CD4-positive, alpha-beta T cell treated with Interleukin-15 for 1 hour (primary cell): ENCODE results near the gene EIF2AK3.
A peak's percentile ranks its signal among the peaks of the same experiment; 100 is the strongest.
"Not testable (repeated sequence)": the region's sequence is repeated elsewhere in the genome, so short reads cannot be mapped to it uniquely, and the experiment has no call there.

Source experiments
- DNase-seq: peaks from one replicate; pipeline ENCODE4 v3.0.0-alpha.2; 2020

EIF2AK3 gene

DNA sequence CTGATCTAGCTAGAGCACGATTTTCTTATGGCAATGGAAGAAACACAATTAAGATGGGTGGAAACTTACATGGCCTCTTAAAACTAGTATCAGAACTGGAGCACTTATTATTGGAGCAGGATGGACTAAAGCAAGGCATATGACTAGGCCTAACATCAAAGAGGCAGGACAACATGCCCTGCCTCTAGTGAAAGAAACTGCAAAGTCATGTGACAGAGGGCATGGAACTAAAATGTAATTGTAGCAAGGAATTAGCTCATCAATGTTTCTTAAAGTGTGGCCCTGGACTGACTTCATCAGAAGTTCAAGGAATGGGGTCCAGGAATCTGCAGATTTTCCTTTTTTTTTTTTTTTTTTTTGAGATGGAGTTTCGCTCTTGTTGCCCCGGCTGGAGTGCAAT, 5.3 kb upstream of the EIF2AK3 start:
- DNase-seq, result no peak

DNA sequence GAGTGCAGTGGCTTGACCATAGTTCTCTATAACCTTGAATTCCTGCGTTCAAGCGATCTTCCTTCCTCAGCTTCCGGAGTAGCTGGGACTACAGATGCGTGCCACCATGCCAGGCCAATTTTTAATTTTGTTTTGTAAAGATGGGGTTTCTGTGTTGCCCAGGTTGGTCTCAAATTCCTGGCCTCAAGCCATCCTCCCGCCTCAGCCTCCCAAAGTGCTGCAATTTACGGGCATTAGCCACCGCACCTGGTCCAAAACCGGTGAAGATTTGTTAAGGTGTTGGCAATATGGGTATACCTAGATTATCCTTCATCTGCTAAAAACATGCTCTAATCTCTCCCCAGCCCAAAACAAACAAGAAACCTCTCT, 1.3 kb upstream of the EIF2AK3 start:
- no peak for DNase-seq

DNA sequence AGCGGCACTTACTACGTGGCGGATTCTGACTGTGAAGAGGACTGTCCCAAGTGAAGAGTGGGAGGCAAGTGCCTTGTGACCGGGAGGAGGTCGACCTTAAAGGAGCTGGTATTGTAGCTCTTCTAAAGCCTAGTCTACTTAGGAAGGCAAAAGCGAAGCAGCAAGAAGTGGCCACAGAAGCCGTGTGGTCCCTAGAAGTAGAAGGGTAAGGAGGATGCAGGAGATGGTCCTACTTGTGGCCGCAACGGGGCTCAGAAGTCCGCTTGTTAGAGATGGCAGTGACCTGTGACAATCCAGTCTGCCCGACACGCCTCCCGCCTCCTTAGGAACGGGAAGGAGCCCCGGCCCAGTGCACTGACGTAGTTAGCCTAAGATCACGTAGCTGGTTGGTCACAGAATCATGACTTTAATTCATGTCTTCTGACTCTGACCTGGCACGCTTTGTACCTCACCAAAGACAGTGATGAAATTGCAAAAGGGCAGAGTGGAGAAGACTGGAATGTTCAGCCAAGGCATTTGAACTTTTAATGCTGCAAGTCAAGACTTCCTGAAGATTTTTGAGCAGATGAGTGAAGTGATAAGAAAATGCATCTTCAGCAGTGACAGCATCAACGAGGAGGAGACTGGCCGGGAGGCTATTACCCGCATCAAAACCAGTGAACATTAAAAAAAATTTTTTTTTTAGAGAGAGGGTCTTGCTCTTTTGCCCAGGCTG, 749 bp upstream of the EIF2AK3 start:
- peak; percentile 91 for DNase-seq

DNA sequence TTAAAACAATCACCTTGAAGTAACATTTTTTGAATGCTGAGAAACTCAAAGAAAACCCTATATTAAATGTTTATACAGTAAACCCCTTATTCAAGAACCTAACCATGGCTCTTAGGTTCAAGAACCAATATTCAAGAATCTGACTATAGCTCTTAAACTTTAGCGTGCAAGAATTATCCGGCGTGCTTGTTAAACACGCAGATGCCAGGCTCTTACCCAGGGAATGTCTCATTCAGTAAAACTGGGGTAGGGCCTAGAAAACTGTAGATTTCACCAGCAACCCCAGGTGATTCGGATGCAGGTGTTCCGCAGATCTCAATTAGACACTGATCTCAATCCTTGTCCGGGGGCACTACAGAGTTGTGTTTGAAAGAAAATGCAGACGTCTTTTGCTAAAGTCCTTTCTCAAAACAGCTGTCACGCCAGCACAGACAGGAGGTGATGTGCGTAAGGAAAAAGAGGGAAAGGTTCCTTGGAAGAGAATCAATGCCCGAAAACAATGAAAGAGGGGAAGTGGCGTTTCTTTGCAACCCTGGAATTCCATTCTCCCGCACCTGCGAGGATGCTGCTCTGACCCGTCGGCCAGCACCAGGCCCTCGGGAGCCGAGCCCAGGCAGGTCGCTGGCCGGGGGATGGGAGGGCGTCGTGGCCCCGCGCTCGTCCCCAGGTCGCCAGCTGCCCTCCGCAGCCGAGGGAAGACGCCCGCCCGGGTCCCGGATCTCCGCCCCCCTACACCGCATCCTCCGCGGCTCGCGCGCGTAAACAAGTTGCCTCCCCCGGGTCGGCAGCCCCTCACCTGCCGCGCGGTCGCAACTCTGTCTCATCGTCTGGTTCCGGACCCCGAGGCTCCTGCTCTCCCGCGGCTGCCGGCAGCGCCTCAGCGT, 851 bp downstream of the EIF2AK3 start:
- DNase-seq, result peak; percentile 56

DNA sequence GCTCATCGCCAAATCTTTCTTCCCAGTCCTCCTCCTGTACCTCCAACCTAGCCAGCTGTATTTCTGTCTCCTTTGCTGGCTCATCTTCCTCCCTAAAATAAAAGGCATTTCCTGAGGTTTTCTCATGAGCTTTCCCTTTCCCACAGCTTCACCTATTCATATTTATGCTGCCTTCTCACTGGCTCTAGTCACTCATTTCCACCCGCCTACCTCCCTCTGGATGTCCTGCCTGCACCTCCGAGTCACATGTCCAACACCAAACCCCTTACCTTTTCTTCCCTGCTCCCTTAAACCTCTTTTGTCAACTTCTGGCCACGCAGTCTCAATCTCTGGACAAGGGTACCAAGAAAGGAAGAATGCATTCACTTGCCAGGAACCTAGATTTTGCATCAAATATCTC, 2.8 kb downstream of the EIF2AK3 start:
- no peak for DNase-seq

DNA sequence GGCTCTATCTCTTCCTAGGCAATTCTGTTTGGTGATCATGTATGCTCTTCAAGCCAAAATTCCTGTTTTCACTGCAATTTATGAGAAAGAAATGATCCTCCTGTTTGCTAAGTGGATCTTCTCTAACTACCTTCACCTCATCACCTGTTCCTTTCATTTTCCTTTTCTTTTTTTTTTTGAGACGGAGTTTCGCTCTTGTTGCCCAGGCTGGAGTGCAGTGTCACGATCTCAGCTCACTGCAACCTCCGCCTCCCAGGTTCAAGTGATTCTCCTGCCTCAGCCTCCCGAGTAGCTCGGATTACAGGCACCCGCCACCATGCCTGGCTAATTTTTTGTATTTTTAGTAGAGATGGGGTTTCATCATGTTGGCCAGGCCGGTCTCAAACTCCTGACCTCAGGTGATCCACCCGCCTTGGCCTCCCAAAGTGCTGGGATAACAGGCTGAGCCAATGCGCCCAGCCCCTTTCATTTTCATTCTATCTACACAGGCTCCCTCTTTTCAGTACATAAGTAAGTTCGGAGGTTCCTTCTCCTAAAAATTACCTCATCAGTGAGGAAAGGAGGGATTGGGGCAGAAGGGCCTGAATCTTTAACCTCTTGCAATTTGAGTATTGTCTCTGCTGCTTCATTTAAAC, 3.3 kb downstream of the EIF2AK3 start:
- DNase-seq, result not testable (repeated sequence)

DNA sequence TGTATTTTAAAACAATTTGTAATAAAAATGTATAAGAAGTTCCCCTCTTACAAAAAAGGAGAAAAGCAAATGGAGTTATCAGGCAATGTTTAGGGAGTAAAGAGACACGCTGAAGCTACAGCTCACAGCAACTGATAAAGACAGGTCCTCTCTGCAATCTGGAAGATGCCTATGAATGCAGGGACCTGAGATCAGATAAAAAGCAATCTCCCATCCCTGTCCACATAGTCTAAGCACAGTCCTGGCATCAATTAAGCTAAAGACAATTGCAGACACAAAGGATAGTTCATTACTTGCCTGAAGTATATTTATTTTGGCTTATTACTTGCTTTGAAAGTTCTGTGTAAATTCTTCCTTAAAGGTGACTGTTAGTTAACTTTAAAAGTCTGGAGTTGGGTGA, 5.0 kb downstream of the EIF2AK3 start:
- no peak for DNase-seq

DNA sequence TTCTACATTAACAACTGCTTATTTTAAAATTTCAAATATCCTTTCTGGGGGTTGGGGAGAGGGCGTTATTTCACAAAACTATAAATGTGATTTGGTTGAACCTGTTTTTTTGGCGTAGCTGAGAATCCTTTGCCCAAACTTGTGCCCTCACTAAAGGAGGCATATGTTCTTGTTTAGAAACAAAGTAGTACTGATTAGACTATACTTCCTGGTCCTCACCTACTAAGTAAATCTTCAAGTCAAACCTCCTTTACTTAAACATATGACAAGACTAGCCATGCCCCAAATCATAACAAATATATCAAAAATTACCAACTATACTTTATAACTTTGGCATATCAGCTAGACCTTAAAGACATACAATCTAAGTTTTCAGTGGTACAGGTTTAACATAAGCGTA, 5.8 kb downstream of the EIF2AK3 start:
- DNase-seq, result no peak

DNA sequence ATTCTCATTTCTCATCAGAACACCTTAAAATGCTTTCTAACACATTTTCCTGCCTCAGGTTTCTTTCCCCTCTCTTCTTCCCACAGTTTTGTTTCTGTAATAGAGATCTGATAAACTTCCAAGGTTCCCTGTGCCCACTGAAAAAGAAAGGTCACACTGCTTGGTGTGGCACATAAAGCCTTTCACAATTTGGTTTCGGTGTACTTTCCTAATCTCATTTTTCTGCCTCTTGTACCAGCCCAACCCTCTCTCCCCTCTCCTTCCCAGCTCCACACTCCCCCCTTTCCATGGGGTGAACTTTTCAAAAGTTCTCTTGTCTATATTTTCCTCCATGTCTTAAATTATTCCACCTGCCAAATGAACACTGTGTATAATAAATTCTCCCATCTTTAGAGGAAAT, 7.2 kb downstream of the EIF2AK3 start:
- no peak for DNase-seq

DNA sequence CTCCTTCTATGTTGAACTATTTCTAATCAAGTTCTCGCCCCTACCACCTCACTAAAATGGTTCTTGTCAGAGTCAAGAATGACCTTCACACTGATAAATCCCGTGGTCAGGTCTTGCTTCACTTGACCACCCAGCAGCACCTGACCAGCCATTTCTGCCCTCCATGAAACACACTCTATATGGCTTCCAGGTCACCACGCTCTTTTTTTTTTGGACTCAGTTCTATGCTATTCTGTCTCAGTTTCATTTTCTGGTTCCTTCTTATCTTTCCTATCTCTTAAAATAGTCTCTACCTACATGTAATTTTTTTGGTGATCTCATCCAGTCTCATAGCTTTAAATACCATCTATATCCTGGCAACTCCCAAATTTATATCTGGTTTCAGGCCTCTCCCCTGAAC, 11.4 kb downstream of the EIF2AK3 start:
- DNase-seq, result no peak

DNA sequence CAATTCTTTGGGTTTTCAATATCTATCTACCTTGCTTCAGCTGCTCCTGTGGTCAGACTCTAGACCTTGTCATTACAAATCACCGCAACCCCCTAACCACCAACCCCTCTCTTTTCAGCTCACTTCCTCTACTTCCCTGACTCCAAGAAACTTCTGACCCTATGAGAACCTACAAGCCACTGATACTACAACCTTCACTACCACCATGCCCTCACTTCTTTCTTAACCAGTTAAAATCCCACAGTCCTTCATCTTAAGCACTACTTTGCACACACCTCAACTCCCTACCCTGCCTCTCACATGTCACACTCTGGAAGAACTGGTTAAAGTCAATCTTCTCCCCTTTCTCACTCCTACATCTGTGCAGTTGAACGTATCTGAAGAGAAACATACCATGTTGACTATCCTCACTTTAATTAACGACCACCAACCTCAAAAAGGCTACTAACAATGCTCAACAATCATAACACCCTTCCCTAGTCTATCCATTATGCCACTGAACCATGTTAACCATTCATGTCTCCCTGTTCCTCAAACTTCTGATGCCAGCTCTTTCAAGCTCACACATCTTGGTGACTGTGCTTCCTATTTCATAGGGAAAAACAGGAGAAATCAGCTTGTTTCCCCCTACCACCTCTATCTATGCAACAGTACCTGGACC, 12.6 kb downstream of the EIF2AK3 start:
- no peak for DNase-seq

DNA sequence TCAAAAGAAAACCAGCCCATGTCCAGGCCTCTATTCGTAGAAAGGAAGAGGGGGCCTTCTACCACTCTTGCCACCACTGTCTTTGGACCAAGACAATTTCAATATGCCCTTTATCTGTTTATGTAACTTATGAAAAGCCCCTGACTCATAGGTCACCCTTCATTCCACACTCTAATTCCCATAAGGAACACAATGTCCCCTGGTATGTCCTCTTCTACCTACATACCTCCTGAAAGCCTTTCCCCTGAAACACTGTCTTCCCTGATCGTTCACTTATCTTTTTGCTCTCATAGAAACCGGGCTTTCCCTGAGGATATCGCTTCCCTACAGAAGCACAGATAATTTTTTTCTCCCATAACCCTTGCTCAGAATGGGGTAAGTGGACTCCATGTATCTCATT, 13.3 kb downstream of the EIF2AK3 start:
- DNase-seq, result no peak

DNA sequence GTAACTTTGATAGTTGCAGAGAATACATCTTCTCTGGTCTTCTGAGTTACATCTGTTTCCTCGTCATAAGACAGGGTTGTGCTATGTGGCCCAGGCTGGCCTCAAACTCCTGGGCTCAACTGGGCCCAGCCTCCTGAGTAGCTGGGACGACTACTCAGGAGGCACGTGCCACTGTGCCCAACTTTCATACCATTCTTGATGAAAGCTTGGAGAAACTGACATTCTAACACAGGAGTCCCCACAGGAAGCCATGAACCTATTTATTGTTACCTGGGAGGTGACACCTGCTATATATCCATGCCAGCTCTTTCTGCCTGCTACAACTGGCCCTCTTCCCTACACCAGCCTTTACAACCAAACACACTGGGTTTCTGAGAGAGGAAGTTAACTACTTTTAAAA, 19.1 kb downstream of the EIF2AK3 start:
- DNase-seq, result no peak

DNA sequence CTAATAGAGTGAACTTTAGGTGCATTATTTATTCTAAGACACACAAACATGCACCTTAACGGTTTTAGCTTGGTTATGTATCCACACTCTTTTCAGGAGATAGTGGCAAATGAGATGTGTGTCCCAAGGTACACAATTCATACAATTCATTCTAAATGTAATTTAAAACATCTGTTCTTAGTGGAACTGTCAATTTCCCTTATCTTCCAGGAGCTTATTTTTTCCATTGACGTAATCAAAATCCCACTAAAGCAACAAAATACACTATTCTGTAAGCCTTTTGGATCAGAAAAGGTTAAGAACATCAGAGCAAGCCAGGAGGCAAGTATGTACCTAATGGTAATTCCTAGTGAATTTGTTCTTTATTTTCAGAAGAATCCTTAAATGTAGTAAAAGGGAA, 19.8 kb downstream of the EIF2AK3 start:
- DNase-seq, result no peak

DNA sequence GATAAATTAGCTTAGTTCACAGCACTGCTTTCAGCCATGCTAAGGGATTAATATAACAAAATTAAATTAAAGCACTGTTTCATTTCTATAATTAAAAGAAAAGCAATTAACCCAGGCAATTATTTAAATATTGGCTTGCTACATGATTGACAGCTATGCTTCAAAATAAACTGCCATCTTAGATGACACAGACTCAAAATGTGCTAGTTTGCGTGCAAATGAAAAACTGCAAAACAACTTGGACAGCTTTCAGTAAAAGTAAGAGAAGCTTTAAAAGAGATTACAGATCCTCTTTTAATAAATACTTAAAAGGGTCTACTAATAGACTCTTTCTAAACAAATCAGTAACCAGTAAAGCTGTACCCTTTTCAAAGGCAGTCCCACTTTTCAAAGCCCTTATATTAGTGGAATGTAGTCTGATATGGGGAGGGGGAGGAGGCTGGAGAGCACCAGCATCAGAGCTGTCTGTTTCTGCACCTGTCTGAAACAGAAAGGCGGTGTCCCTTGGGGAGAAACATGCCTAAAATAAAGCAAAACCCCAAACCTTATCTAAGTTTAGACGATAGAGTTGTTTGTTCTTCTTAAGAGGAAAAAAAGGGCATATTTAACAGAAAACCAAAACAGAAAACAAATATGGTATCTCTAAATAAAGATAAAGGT, 20.8 kb downstream of the EIF2AK3 start:
- peak; percentile 48 for DNase-seq

DNA sequence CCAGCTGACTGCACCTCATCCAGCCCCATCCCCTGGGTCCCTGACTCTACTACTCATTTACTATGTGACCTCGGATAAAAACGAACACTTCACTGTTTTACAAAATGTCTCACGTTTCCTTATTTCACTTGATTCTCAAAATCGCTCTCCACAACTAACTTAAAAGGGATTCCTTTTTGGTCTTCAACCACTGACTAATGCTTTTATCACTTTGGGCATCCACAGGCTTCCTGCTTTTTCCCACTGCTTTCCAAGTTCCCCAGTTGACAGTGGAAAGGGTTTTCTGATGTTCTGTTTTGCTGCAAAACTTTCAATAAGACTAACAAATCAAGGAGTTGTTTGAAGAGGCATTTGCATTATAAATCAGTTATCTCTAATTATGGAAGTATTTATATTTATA, 24.1 kb downstream of the EIF2AK3 start:
- no peak for DNase-seq

DNA sequence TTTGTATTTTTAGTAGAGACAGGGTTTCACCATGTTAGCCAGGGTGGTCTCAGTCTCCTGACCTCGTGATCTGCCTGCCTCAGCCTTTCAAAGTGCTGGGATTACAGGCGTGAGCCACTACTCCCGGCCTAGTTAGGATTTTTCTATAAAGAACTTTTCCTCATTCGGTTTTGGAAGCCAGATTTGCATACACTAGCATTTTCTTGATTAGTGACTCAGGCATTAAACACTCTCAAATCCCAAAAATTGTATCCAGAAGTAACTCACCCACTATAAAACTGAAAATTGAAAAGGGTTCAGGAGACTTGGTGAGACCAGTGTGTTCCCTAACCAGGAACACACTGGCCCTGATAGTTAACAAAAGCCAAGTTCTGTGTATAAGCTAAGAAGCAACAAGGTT, 25.2 kb downstream of the EIF2AK3 start:
- no peak for DNase-seq

DNA sequence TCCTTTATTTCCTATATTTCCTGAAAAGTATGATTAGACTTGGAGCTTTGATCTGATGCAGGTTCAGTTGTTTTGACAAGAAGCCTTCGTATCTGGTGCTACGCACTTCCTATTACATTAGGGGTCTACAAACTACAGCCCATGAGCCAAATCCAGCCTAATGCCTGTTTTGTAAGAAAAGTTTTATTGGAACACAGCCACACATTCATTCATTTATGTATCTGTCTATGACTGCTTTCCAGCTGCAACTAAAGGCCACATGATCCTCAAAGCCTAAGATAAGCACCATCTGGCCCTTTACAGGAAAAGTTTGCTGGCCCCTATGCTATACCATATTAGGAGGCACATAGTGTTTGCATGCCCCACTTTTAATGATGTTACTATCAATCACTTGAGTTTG, 26.0 kb downstream of the EIF2AK3 start:
- DNase-seq, result no peak

DNA sequence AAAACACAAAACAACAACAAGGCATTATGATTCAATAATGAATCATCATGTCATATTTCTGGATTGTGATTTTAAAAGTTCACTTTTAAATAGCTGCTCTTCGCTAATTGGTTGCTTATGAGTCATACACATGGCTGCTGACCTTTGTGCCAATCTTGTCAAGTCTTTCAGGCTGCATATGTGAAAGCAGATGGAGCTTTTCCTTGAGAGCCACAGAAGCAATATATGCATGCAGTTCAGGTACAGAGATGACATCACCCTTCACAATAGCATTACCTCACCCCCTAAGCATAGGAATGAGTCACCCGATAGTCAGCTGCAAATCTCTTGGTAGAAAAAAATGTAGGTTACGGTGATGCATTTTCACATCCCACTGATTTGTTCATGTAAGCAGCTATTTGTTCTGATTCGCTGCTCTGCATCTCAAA, 27.2 kb downstream of the EIF2AK3 start:
- peak; percentile 77 for DNase-seq

DNA sequence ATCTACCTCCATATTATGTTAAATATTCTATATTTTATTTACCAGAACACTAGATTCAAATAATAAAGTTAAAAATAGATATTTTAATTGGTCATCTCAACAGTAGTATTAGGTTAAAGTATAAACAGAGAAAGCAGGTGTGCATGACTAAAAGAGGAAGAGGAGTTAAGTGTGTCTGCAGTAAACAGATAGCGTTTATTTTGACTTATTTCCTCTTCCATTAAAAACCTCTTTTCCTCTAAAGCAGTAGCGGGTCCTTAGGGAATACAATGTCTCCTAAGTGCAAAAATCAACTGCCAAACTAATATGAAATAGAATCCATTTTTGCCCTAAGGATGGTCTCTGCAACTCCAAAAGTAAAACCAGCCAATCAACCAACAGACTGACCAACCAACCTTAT, 27.7 kb downstream of the EIF2AK3 start:
- DNase-seq, result no peak

DNA sequence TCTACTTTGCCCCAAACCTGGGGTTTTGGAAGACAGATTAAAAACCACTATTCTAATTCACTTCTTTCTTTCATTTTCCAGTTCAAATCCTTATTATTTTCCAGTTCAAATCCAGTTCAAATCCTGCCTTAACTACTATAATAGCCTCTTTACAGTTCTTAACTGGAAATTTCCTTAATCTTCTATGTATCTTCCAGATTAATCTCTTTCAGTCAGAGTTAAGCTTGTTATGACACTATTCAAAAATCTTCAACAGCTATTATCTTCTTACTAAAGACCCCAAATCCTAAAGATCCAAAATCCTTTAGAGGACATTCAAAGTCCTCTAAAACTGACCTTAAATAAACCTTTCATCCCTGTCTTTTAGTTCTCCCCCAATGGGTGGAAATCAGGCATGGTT, 30.1 kb downstream of the EIF2AK3 start:
- no peak for DNase-seq

DNA sequence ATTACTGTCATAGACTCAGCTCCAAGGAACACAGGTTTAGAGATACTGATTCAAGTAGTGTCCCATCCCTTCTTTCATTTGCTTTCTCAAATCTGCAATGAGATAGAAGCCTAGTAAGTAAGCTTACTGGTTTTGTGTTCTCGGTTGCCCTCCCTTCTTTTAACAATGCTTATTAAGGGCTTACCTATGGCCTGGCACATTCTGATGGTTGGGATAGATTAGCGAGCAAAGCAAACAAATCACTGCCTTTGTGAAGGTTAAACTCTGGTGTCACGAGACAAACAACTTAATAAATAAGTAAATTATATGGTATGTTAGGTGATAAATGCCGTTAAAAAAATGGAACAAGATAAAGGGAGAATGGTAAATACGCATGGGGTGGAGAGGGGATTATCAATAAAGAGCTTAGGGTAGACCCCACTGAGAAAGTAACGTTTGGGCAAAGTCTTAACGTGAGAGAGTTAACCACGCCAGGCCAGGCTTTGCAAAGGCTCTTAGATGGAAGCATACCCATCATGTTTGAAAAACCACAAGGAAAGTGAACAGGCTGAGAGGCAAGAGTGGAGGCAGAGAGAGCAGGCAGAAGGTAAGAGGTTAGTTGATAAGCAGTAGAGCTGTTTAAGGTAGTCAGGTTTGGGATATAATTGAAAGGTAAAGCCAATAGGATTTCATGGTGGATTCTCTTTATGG, 31.0 kb downstream of the EIF2AK3 start:
- no peak for DNase-seq
